Activated T-cell treated with anti-CD3 and anti-CD28 coated beads, Interleukin-2, amount 50 U/mL, for 1 hour (primary cell): ENCODE measurements around the gene MYH6.

Experiments
- DNase-seq: peaks from one replicate; pipeline ENCODE4 v3.0.0-alpha.2; 2020

Gene MYH6

GRCh38 chr14:23375527-23376251 is 32.4 kb downstream of the MYH6 start:
- no peak for DNase-seq

GRCh38 chr14:23373041-23373440 is 35.0 kb downstream of the MYH6 start:
- no peak for DNase-seq

- DNase-seq = no peak
These were observed 35.6 kb downstream of the MYH6 start, which contains the start of gene IL25 for GRCh38 chr14:23372509-23372908. Gene IL25 (plus strand): TSS chr14:23372809.

GRCh38 chr14:23371865-23372264 is 36.2 kb downstream of the MYH6 start:
- DNase-seq = no peak

GRCh38 chr14:23370221-23370620 is 37.9 kb downstream of the MYH6 start:
- no peak for DNase-seq

GRCh38 chr14:23366426-23366921 is 41.6 kb downstream of the MYH6 start:
- DNase-seq = no peak

GRCh38 chr14:23365732-23366425 is 42.2 kb downstream of the MYH6 start:
- DNase-seq = no peak

- DNase-seq = no peak
These were observed 42.9 kb downstream of the MYH6 start, which contains the start of gene EFS for GRCh38 chr14:23365036-23365731. Gene EFS (minus strand): TSS chr14:23365172. CDS start chr14:23365025, 147 bp downstream.

GRCh38 chr14:23364164-23365035 is 43.7 kb downstream of the MYH6 start:
- DNase-seq = no peak

GRCh38 chr14:23362200-23362599 is 45.9 kb downstream of the MYH6 start:
- no peak for DNase-seq

GRCh38 chr14:23361763-23362162 is 46.3 kb downstream of the MYH6 start:
- DNase-seq = no peak

GRCh38 chr14:23361320-23361719 is 46.8 kb downstream of the MYH6 start:
- DNase-seq = no peak

GRCh38 chr14:23360496-23360895 is 47.6 kb downstream of the MYH6 start:
- no peak for DNase-seq

- no peak for DNase-seq
These were observed 48.2 kb downstream of the MYH6 start for GRCh38 chr14:23359722-23360447.

GRCh38 chr14:23359167-23359626 is 48.9 kb downstream of the MYH6 start:
- no peak for DNase-seq

GRCh38 chr14:23358553-23359166 is 49.4 kb downstream of the MYH6 start:
- no peak for DNase-seq

GRCh38 chr14:23358042-23358441 is 50.0 kb downstream of the MYH6 start:
- DNase-seq = no peak

- DNase-seq = no peak
These were observed 50.8 kb downstream of the MYH6 start for GRCh38 chr14:23357261-23357660.

GRCh38 chr14:23356662-23357061 is 51.4 kb downstream of the MYH6 start:
- no peak for DNase-seq

- no peak for DNase-seq
These were observed 52.1 kb downstream of the MYH6 start for GRCh38 chr14:23355871-23356435.

- DNase-seq = no peak
These were observed 53.1 kb downstream of the MYH6 start for GRCh38 chr14:23354990-23355389.
